Measurements from ENCODE around the gene TRO. TPM values are rescaled to one million over a fixed set of nuclear protein-coding genes. Genes with fewer than 3 reads are reported as not detected.
A peak's percentile ranks its signal among the peaks of the same experiment; 100 is the strongest.

The TRO gene
- total RNA-seq = 10 to 100 TPM; 24.1 to 28.0 TPM

GRCh38 chrX:54920610-54921426, at the start of gene TRO:
Gene TRO (plus strand): TSS chrX:54920824. CDS start chrX:54922247, 1,423 bp downstream.
- ATAC-seq (no peak), DNase-seq (no peak)
- Histone ChIP-seq H3K4me3 (peak within 1 kb of the TSS in 1 of 2 donors; percentile 20), H3K4me1 (no peaks in the 10 kb centered on the region), H3K9me3 (no peaks in the 10 kb centered on the region), H3K27me3 (no peaks in the 10 kb centered on the region), H3K27ac (peak within 1 kb of the TSS in 1 of 4 donors; percentile 32), H3K36me3 (replicated peaks in 1 of 2; ENCODE audit: insufficient read depth in 1 of 2, low read depth in 2 of 2) (no peaks in the 10 kb centered on the region)
- intact Hi-C loops (cut with DNase I) = no loop called here
- 0 to 2% methylated on average over 29 of the region's 29 CpGs for WGBS, 2 donors
- no peak for TF ChIP-seq CTCF (IDR thresholded peaks at IDR 0.05)
- no peak for TF ChIP-seq POLR2A (IDR thresholded peaks at IDR 0.05)

- H3K27me3 ChIP-seq = peaks cover 0 to 3% of the 10 kb centered on the region in 2 donors
- no peak overlapping the region for H3K27ac ChIP-seq
- no peaks in the 10 kb centered on the region for H3K4me1 ChIP-seq
- TF ChIP-seq CTCF (IDR thresholded peaks at IDR 0.05) (no peak), POLR2A (IDR thresholded peaks at IDR 0.05) (no peak)
- no peak for ATAC-seq
- no peaks in the 10 kb centered on the region for H3K9me3 ChIP-seq
- DNase-seq = no peak
- H3K36me3 ChIP-seq (replicated peaks in 1 of 2; ENCODE audit: insufficient read depth in 1 of 2, low read depth in 2 of 2) = no peaks in the 10 kb centered on the region
- WGBS, 2 donors = 68 to 70% methylated on average over 2 to 3 of the region's 3 CpGs
- intact Hi-C loops (cut with DNase I) = no loop called here
- H3K4me3 ChIP-seq = no peak overlapping the region
These were observed 34.9 kb upstream of the TRO start for GRCh38 chrX:54885740-54886139.

- Histone ChIP-seq H3K4me1 (no peaks in the 10 kb centered on the region), H3K27ac (no peak overlapping the region), H3K9me3 (no peaks in the 10 kb centered on the region), H3K27me3 (peaks cover 0 to 3% of the 10 kb centered on the region in 2 donors), H3K4me3 (no peak overlapping the region), H3K36me3 (replicated peaks in 1 of 2; ENCODE audit: insufficient read depth in 1 of 2, low read depth in 2 of 2) (no peaks in the 10 kb centered on the region)
- no peak for ATAC-seq
- DNase-seq = peak; percentile 19 to 52 (median 35)
- intact Hi-C loops (cut with DNase I) = loop anchor here (10.0 kb wide), 1 partner anchor 163 kb away; no protein-coding TSS in a partner anchor
- TF ChIP-seq POLR2A (IDR thresholded peaks at IDR 0.05) (no peak), CTCF (IDR thresholded peaks at IDR 0.05) (peak; percentile 9 to 55 (median 43))
- 5 to 15% methylated on average over 3 of the region's 3 CpGs for WGBS, 2 donors
These were observed 29.1 kb upstream of the TRO start for GRCh38 chrX:54891573-54891972.

- H3K27me3 ChIP-seq = no peaks in the 10 kb centered on the region
- TF ChIP-seq POLR2A (IDR thresholded peaks at IDR 0.05) = no peak
- no peak for TF ChIP-seq CTCF (IDR thresholded peaks at IDR 0.05)
- DNase-seq = no peak
- WGBS, 2 donors = 60% methylated on average over 1 of the region's 1 CpG; no CpG with 5 or more reads in 1 of the 2 donors
- H3K4me1 ChIP-seq = no peaks in the 10 kb centered on the region
- no peaks in the 10 kb centered on the region for H3K36me3 ChIP-seq (replicated peaks in 1 of 2; ENCODE audit: insufficient read depth in 1 of 2, low read depth in 2 of 2)
- ATAC-seq = no peak
- no peak overlapping the region for H3K27ac ChIP-seq
- intact Hi-C loops (cut with DNase I) = loop anchor here (10.0 kb wide), 1 partner anchor 161 kb away; no protein-coding TSS in a partner anchor
- H3K9me3 ChIP-seq = no peaks in the 10 kb centered on the region
- H3K4me3 ChIP-seq = no peak overlapping the region
These were observed 26.5 kb upstream of the TRO start for GRCh38 chrX:54894159-54894558.
